A549 (cell line): ENCODE measurements around the gene OR6B1. TPM values are rescaled to one million over a fixed set of nuclear protein-coding genes. Genes with fewer than 3 reads are reported as not detected.

Source experiments
- ATAC-seq, 2 experiments: fragments of 200-7000 bp in 1 of 2; fragments of >200 bp in 1 of 2; cut with Nextera tagmentation in 1 of 2; cut with Tn5 transposase in 1 of 2; 3 replicates each; pipeline versions ENCODE4 v1.8.0 to v1.9.1; 2018 to 2020; ENCODE audit warnings: mild to moderate bottlenecking in 1 of 2, moderate library complexity in 1 of 2
- CTCF ChIA-PET: fragments of 300-600 bp; sonication (Branson Sonifier 250); formaldehyde crosslinking; extraction: SDS; loops from one replicate; lab custom pipeline; 2021; ENCODE audit warnings: antibody characterized with exemption, inconsistent platforms; lab: Yijun Ruan, JAX
- POLR2A ChIA-PET: fragments of 350-600 bp; formaldehyde crosslinking; extraction: SDS; loops from one replicate; lab custom pipeline; 2021; ENCODE audit warnings: antibody characterized with exemption, inconsistent platforms; lab: Yijun Ruan, JAX
- DNase-seq, 2 experiments: peaks; one replicate each; pipeline versions ENCODE4 v3.0.0 to v3.0.0-alpha.2; 2011 to 2016; ENCODE audit warnings: low read depth in 1 of 2, low spot score in 1 of 2
- FAIRE-seq: peaks from 2 replicates; lab custom pipeline; 2011; peaks lifted over from hg19 to GRCh38; lab: Jason Lieb, UNC
- H3K27ac ChIP-seq, 2 experiments: fragments of >200 bp; sonication (Bioruptor Twin); formaldehyde crosslinking; 3 replicates each; pipeline ENCODE4 v1.5.1; 2016 to 2017
- H3K4me1 ChIP-seq: fragments of >200 bp; sonication (Bioruptor Twin); formaldehyde crosslinking; 3 replicates; pipeline ENCODE4 v1.6.1; 2016
- H3K4me2 ChIP-seq: fragments of >200 bp; sonication (Bioruptor Twin); formaldehyde crosslinking; 3 replicates; pipeline ENCODE4 v1.6.1; 2016
- H3K4me3 ChIP-seq: fragments of >200 bp; sonication (Bioruptor Twin); formaldehyde crosslinking; 3 replicates; pipeline ENCODE4 v1.5.1; 2016
- H3K9me3 ChIP-seq: fragments of >200 bp; sonication (Bioruptor Twin); formaldehyde crosslinking; 3 replicates; pipeline ENCODE4 v1.6.1; 2016
- BHLHE40 ChIP-seq: IDR thresholded peaks from 2 replicates; pipeline ENCODE4 v1.6.1; 2012; ENCODE audit warnings: low read depth, low read length, inconsistent platforms
- CBX2 ChIP-seq: fragments of 200-600 bp; sonication (generic); IDR thresholded peaks from 2 replicates; pipeline ENCODE4 v1.6.1; 2016; ENCODE audit warnings: low read depth, mild to moderate bottlenecking, borderline replicate concordance
- CBX8 ChIP-seq: fragments of 200-600 bp; sonication (generic); IDR thresholded peaks from 2 replicates; pipeline ENCODE4 v1.6.1; 2016
- CHD2 ChIP-seq: fragments of 150-350 bp; IDR thresholded peaks from 2 replicates; pipeline ENCODE4 v1.6.1; 2014; ENCODE audit warnings: low read length; ENCODE audit not compliant: partially characterized antibody
- EHF ChIP-seq: fragments of 250-450 bp; sonication (Bioruptor Pico); IDR thresholded peaks from 2 replicates; pipeline ENCODE4 v1.5.0; 2020; ENCODE audit warnings: mild to moderate bottlenecking
- EHMT2 ChIP-seq: fragments of 200-600 bp; sonication (generic); IDR thresholded peaks from 2 replicates; pipeline ENCODE4 v1.6.1; 2016; ENCODE audit warnings: antibody characterized with exemption, low read depth, mild to moderate bottlenecking, moderate library complexity
- FOXS1 ChIP-seq: fragments of 250-450 bp; sonication (Bioruptor Pico); IDR thresholded peaks from 2 replicates; pipeline ENCODE4 v1.5.0; 2020; ENCODE audit warnings: mild to moderate bottlenecking, moderate library complexity
- JUNB ChIP-seq: fragments of >200 bp; sonication (Bioruptor Twin); formaldehyde crosslinking; IDR thresholded peaks from 2 replicates; pipeline ENCODE4 v1.6.1; 2016
- NFE2L2 ChIP-seq: fragments of 150-350 bp; conservative IDR thresholded peaks from 2 replicates; pipeline ENCODE4 v1.6.1; 2014; ENCODE audit warnings: low read length
- PHF8 ChIP-seq: fragments of 200-600 bp; sonication (generic); IDR thresholded peaks from 2 replicates; pipeline ENCODE4 v1.6.1; 2016; ENCODE audit warnings: low read depth, mild to moderate bottlenecking, antibody characterized with exemption, moderate library complexity, borderline replicate concordance
- RAD21 ChIP-seq, 2 experiments: fragments of >200 bp in 1 of 2; sonication (Bioruptor Twin) in 1 of 2; formaldehyde crosslinking in 1 of 2; IDR thresholded peaks in 1 of 2; conservative IDR thresholded peaks in 1 of 2; 2 replicates in 1 of 2; 3 replicates in 1 of 2; pipeline ENCODE4 v1.6.1; 2012 to 2018; ENCODE audit warnings: inconsistent platforms in 1 of 2
- RFX5 ChIP-seq: fragments of 450-650 bp; IDR thresholded peaks from 2 replicates; pipeline ENCODE4 v1.7.1; 2014; ENCODE audit warnings: antibody characterized with exemption, mild to moderate bottlenecking, moderate library complexity
- SMC3 ChIP-seq: fragments of >200 bp; sonication (Bioruptor Twin); formaldehyde crosslinking; IDR thresholded peaks from 3 replicates; pipeline ENCODE4 v1.6.1; 2018; ENCODE audit warnings: inconsistent platforms
- TFCP2L1 ChIP-seq: fragments of 250-450 bp; sonication (Bioruptor Pico); IDR thresholded peaks from 2 replicates; pipeline ENCODE4 v1.5.0; 2021; ENCODE audit warnings: mild to moderate bottlenecking
- TP53 ChIP-seq: fragments of 250-450 bp; sonication (Bioruptor Pico); IDR thresholded peaks from 2 replicates; pipeline ENCODE4 v1.5.0; 2021; ENCODE audit warnings: mild to moderate bottlenecking, moderate library complexity
- WGBS: methylation state at CpG from one replicate; pipeline ENCODE4 v1.1.6; 2017; ENCODE audit errors: missing lambda C conversion rate; 5-methylcytosine and 5-hydroxymethylcytosine counted together
- polyA plus RNA-seq, 4 experiments: library from polyadenylated mRNA; depleted of rRNA in 3 of 4; stranded (reverse); fragments of >200 nt; fragmentation: RNase III in 1 of 4; extraction: RNeasy Plus Mini Kit Qiagen cat#74134 plus additional on column Dnase treatment in 1 of 4; gene quantifications; 2 replicates in 3 of 4; 3 replicates in 1 of 4; pipeline ENCODE4 v1.2.3, GENCODE V29; 2011 to 2017
- TF ChIP-seq, protein P1 (sequence below): IDR thresholded peaks from 2 replicates; pipeline ENCODE4 v1.6.1; 2012
- TF ChIP-seq, protein P2 (sequence below): IDR thresholded peaks from 2 replicates; pipeline ENCODE4 v1.6.1; 2012
- TF ChIP-seq, protein P3 (sequence below): fragments of >200 bp; sonication (Bioruptor Twin); formaldehyde crosslinking; IDR thresholded peaks from 3 replicates; pipeline ENCODE4 v1.5.1; 2016
- TF ChIP-seq, protein P4 (sequence below): fragments of 200-600 bp; sonication (generic); IDR thresholded peaks from 2 replicates; pipeline ENCODE4 v1.6.1; 2016; ENCODE audit warnings: antibody characterized with exemption, mild to moderate bottlenecking, moderate library complexity
- TF ChIP-seq, protein P5 (sequence below): fragments of 150-350 bp; IDR thresholded peaks from 2 replicates; pipeline ENCODE4 v1.6.1; 2014; ENCODE audit warnings: low read depth, mild to moderate bottlenecking, low read length
- TF ChIP-seq, protein P6 (sequence below): fragments of >200 bp; sonication (Bioruptor Twin); formaldehyde crosslinking; IDR thresholded peaks from 2 replicates; pipeline ENCODE4 v1.6.1; 2016
- TF ChIP-seq, protein P7 (sequence below): fragments of 450-650 bp; IDR thresholded peaks from 2 replicates; pipeline ENCODE4 v1.6.1; 2014; ENCODE audit warnings: antibody characterized with exemption

Gene OR6B1
- polyA plus RNA-seq, 2 of the 4 experiments (the other 2 are of a cell fraction): not detected

DNA sequence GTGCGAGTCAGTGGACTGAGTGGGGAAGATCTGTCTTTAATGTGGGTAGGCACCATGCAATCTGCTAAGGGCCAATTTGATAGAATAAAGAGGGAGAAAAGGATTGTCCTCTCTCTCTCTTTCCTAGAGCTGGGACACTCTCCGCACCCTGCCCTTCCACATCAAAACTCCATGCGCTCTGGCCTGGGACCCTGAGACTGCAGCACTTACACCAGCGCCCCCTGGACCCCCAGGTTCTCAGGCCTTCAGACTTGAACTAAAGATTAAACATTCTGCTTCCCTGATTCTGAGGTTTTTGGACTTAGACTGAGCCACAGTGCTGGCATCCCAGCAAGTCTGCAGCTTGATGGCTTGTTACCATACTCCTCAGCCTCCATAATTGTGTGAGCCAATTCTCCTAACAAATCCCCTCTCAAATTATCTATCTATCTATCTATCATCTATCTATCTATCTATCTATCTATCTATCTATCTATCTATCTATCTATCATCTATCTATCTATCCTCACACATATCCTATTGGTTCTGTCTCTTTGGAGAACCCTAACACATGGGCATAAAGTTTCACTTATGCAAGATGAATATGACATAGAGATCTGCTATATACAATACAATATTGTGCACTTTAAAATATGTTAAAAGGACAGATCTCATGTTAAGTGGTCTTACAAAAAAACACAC lies 26.2 kb downstream of the OR6B1 start:
- 33% methylated on average over 4 of the region's 4 CpGs for WGBS
- no peaks in the 10 kb centered on the region for H3K4me1 ChIP-seq
- no peak overlapping the region for H3K4me3 ChIP-seq
- no peak for ATAC-seq
- POLR2A ChIA-PET: no interaction called here
- H3K9me3 ChIP-seq: no peaks in the 10 kb centered on the region
- no peak for TF ChIP-seq BHLHE40
- no peak for TF ChIP-seq RFX5
- no peak for TF ChIP-seq CBX8
- TF ChIP-seq, protein P1, sequence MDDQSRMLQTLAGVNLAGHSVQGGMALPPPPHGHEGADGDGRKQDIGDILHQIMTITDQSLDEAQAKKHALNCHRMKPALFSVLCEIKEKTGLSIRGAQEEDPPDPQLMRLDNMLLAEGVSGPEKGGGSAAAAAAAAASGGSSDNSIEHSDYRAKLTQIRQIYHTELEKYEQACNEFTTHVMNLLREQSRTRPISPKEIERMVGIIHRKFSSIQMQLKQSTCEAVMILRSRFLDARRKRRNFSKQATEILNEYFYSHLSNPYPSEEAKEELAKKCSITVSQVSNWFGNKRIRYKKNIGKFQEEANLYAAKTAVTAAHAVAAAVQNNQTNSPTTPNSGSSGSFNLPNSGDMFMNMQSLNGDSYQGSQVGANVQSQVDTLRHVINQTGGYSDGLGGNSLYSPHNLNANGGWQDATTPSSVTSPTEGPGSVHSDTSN: no peak
- TF ChIP-seq NFE2L2: no peak
- TF ChIP-seq, protein P2, sequence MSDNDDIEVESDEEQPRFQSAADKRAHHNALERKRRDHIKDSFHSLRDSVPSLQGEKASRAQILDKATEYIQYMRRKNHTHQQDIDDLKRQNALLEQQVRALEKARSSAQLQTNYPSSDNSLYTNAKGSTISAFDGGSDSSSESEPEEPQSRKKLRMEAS: no peak
- TF ChIP-seq PHF8: no peak
- TF ChIP-seq JUNB: no peak
- DNase-seq: no peak
- CTCF ChIA-PET: interaction anchor here (0.8 to 2.5 kb wide), 4 partner anchors 124 to 298 kb away, joined by 3 to 8 read pairs (median 5); partner anchors contain the start of gene TCAF1
- no peak overlapping the region for H3K4me2 ChIP-seq
- no peak overlapping the region for H3K27ac ChIP-seq
- no peak for FAIRE-seq

DNA sequence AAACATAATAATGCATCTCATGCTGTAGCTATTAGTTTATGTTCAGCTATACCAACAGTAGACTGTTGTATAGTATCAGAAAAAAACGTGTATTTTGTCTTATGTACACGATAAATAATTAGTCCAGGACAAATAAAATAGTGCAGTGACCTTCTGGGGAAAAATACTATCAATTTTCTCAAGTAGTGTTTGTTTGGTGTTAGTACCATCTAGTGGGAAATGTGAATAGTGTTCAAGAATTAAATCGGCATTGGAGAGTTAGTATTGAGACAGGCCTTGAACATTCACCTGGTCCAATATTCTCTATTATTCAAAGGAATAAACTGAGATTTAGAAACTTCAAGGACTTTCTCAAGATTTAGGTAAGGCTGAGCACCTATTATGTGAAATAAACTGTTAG lies 26.9 kb downstream of the OR6B1 start:
- H3K4me1 ChIP-seq: no peaks in the 10 kb centered on the region
- peak; percentile 77 to 79 for TF ChIP-seq RAD21 (conservative IDR thresholded peaks at IDR 0.05 in 1 of 2, IDR thresholded peaks at IDR 0.05 in 1 of 2)
- TF ChIP-seq, protein P3, sequence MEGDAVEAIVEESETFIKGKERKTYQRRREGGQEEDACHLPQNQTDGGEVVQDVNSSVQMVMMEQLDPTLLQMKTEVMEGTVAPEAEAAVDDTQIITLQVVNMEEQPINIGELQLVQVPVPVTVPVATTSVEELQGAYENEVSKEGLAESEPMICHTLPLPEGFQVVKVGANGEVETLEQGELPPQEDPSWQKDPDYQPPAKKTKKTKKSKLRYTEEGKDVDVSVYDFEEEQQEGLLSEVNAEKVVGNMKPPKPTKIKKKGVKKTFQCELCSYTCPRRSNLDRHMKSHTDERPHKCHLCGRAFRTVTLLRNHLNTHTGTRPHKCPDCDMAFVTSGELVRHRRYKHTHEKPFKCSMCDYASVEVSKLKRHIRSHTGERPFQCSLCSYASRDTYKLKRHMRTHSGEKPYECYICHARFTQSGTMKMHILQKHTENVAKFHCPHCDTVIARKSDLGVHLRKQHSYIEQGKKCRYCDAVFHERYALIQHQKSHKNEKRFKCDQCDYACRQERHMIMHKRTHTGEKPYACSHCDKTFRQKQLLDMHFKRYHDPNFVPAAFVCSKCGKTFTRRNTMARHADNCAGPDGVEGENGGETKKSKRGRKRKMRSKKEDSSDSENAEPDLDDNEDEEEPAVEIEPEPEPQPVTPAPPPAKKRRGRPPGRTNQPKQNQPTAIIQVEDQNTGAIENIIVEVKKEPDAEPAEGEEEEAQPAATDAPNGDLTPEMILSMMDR: peak; percentile 65
- peak; percentile 62 for TF ChIP-seq SMC3
- TF ChIP-seq, protein P4, sequence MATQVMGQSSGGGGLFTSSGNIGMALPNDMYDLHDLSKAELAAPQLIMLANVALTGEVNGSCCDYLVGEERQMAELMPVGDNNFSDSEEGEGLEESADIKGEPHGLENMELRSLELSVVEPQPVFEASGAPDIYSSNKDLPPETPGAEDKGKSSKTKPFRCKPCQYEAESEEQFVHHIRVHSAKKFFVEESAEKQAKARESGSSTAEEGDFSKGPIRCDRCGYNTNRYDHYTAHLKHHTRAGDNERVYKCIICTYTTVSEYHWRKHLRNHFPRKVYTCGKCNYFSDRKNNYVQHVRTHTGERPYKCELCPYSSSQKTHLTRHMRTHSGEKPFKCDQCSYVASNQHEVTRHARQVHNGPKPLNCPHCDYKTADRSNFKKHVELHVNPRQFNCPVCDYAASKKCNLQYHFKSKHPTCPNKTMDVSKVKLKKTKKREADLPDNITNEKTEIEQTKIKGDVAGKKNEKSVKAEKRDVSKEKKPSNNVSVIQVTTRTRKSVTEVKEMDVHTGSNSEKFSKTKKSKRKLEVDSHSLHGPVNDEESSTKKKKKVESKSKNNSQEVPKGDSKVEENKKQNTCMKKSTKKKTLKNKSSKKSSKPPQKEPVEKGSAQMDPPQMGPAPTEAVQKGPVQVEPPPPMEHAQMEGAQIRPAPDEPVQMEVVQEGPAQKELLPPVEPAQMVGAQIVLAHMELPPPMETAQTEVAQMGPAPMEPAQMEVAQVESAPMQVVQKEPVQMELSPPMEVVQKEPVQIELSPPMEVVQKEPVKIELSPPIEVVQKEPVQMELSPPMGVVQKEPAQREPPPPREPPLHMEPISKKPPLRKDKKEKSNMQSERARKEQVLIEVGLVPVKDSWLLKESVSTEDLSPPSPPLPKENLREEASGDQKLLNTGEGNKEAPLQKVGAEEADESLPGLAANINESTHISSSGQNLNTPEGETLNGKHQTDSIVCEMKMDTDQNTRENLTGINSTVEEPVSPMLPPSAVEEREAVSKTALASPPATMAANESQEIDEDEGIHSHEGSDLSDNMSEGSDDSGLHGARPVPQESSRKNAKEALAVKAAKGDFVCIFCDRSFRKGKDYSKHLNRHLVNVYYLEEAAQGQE: no peak
- TF ChIP-seq CBX2: no peak
- TF ChIP-seq, all 56 proteins: peak for 3
- ChIA-PET POLR2A (no interaction called here), CTCF (interaction anchor here (0.9 to 2.5 kb wide), 5 partner anchors 10 to 411 kb away, joined by 3 to 8 read pairs (median 4); partner anchors contain the start of gene TCAF1)
- no peak overlapping the region for H3K4me2 ChIP-seq
- no peak overlapping the region for H3K27ac ChIP-seq
- ATAC-seq (peak in 1 of 2 experiments; percentile 68; a peak in 4 of 6 replicates), FAIRE-seq (peak; percentile 77), DNase-seq (peak in 1 of 2 experiments; percentile 30)
- 2% methylated on average over 3 of the region's 3 CpGs for WGBS
- H3K4me3 ChIP-seq: no peak overlapping the region
- H3K9me3 ChIP-seq: no peaks in the 10 kb centered on the region

DNA sequence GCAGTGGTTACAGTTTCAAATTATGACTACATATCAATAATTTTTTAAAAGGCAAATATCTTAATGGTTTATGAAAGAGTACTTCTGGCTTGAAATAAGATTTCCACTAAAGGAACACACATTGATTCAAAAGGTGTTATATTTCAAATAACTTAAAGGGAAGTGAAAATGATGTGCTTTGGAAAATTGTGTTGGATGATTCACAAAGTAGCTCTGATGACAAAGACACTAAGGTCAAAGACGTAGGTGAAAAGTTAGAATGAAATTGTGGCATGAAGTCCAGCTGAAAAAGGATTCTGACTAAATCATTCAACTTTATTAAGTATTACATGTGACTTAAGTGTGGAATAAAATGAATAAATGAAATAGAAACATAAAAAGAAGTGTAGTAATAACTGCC lies 27.9 kb downstream of the OR6B1 start:
- DNase-seq: no peak
- 9% methylated on average over 1 of the region's 1 CpG for WGBS
- H3K4me3 ChIP-seq: no peak overlapping the region
- no peak for FAIRE-seq
- ChIA-PET POLR2A (interaction anchor here (1.4 kb wide), 1 partner anchor 126 kb away, joined by 3 read pairs; the partner anchor contains the start of gene TCAF1), CTCF (interaction anchor here (1.2 to 2.5 kb wide), 5 partner anchors 9 to 410 kb away, joined by 3 to 8 read pairs (median 4); partner anchors contain the start of gene TCAF1)
- H3K27ac ChIP-seq: no peak overlapping the region
- H3K4me1 ChIP-seq: no peaks in the 10 kb centered on the region
- H3K4me2 ChIP-seq: no peak overlapping the region
- H3K9me3 ChIP-seq: no peaks in the 10 kb centered on the region
- no peak for ATAC-seq
- no peak for TF ChIP-seq TFCP2L1 (CRISPR knock-in tag)
- TF ChIP-seq, protein P5, sequence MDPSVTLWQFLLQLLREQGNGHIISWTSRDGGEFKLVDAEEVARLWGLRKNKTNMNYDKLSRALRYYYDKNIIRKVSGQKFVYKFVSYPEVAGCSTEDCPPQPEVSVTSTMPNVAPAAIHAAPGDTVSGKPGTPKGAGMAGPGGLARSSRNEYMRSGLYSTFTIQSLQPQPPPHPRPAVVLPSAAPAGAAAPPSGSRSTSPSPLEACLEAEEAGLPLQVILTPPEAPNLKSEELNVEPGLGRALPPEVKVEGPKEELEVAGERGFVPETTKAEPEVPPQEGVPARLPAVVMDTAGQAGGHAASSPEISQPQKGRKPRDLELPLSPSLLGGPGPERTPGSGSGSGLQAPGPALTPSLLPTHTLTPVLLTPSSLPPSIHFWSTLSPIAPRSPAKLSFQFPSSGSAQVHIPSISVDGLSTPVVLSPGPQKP: no peak
- TF ChIP-seq CHD2: no peak
- no peak for TF ChIP-seq BHLHE40
- TF ChIP-seq EHF (CRISPR knock-in tag): no peak
- TF ChIP-seq, protein P6, sequence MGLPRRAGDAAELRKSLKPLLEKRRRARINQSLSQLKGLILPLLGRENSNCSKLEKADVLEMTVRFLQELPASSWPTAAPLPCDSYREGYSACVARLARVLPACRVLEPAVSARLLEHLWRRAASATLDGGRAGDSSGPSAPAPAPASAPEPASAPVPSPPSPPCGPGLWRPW: no peak
- TF ChIP-seq, protein P1: no peak
- no peak for TF ChIP-seq TP53 (CRISPR knock-in tag)
- TF ChIP-seq, protein P7, sequence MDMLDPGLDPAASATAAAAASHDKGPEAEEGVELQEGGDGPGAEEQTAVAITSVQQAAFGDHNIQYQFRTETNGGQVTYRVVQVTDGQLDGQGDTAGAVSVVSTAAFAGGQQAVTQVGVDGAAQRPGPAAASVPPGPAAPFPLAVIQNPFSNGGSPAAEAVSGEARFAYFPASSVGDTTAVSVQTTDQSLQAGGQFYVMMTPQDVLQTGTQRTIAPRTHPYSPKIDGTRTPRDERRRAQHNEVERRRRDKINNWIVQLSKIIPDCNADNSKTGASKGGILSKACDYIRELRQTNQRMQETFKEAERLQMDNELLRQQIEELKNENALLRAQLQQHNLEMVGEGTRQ: no peak
- TF ChIP-seq EHMT2: no peak
- no peak for TF ChIP-seq FOXS1 (CRISPR knock-in tag)
